ENCODE results near the gene FHOD3.

FHOD3 gene

GRCh38 chr18:36630917-36631316 lies 333.4 kb downstream of the FHOD3 start:
- no peak for DNase-seq (ENCODE audit: low spot score)

- DNase-seq (ENCODE audit: low spot score) = no peak
Measured at GRCh38 chr18:36633961-36634412, 336.5 kb downstream of the FHOD3 start.

- DNase-seq (ENCODE audit: low spot score) = no peak
Measured at GRCh38 chr18:36634573-36635216, 337.2 kb downstream of the FHOD3 start.

GRCh38 chr18:36635414-36636096 lies 338.0 kb downstream of the FHOD3 start:
- DNase-seq (ENCODE audit: low spot score) = no peak

- peak; percentile 12 for DNase-seq (ENCODE audit: low spot score)
Measured at GRCh38 chr18:36636237-36636817, 338.8 kb downstream of the FHOD3 start.

- DNase-seq (ENCODE audit: low spot score) = no peak
Measured at GRCh38 chr18:36638224-36638623, 340.7 kb downstream of the FHOD3 start.

GRCh38 chr18:36640021-36640952 lies 342.8 kb downstream of the FHOD3 start:
- no peak for DNase-seq (ENCODE audit: low spot score)

GRCh38 chr18:36643061-36643460 lies 345.5 kb downstream of the FHOD3 start:
- no peak for DNase-seq (ENCODE audit: low spot score)

GRCh38 chr18:36648803-36649202 lies 351.3 kb downstream of the FHOD3 start:
- DNase-seq (ENCODE audit: low spot score) = no peak

- DNase-seq (ENCODE audit: low spot score) = no peak
Measured at GRCh38 chr18:36649205-36649604, 351.7 kb downstream of the FHOD3 start.

- no peak for DNase-seq (ENCODE audit: low spot score)
Measured at GRCh38 chr18:36650266-36650665, 352.8 kb downstream of the FHOD3 start.

GRCh38 chr18:36650906-36651305 lies 353.4 kb downstream of the FHOD3 start:
- DNase-seq (ENCODE audit: low spot score) = no peak

- no peak for DNase-seq (ENCODE audit: low spot score)
Measured at GRCh38 chr18:36652503-36652902, 355.0 kb downstream of the FHOD3 start.

GRCh38 chr18:36653141-36653869 lies 355.8 kb downstream of the FHOD3 start:
- no peak for DNase-seq (ENCODE audit: low spot score)

- no peak for DNase-seq (ENCODE audit: low spot score)
Measured at GRCh38 chr18:36653870-36654269, 356.4 kb downstream of the FHOD3 start.

GRCh38 chr18:36655074-36655473 lies 357.6 kb downstream of the FHOD3 start:
- no peak for DNase-seq (ENCODE audit: low spot score)

GRCh38 chr18:36655930-36656329 lies 358.4 kb downstream of the FHOD3 start:
- DNase-seq (ENCODE audit: low spot score) = no peak

- no peak for DNase-seq (ENCODE audit: low spot score)
Measured at GRCh38 chr18:36658611-36659010, 361.1 kb downstream of the FHOD3 start.

GRCh38 chr18:36660311-36660710 lies 362.8 kb downstream of the FHOD3 start:
- no peak for DNase-seq (ENCODE audit: low spot score)

- DNase-seq (ENCODE audit: low spot score) = peak; percentile 2
Measured at GRCh38 chr18:36661999-36662398, 364.5 kb downstream of the FHOD3 start.

- no peak for DNase-seq (ENCODE audit: low spot score)
Measured at GRCh38 chr18:36663312-36663711, 365.8 kb downstream of the FHOD3 start.

GRCh38 chr18:36665952-36666351 lies 368.4 kb downstream of the FHOD3 start:
- DNase-seq (ENCODE audit: low spot score) = no peak
